Stimulated activated CD4-positive, alpha-beta T cell treated with anti-CD3 and anti-CD28 coated beads, Interleukin-15, amount 100 ng/mL, for 24 hours (primary cell): Measurements from ENCODE around the gene OVOL2.
"Not testable (repeated sequence)": the region's sequence is repeated elsewhere in the genome, so short reads cannot be mapped to it uniquely, and the experiment has no call there.

ENCODE experiments used
- DNase-seq: peaks from one replicate; pipeline ENCODE4 v3.0.0-alpha.2; 2020

OVOL2 gene

GRCh38 chr20:18056174-18057100 lies 1.3 kb downstream of the OVOL2 start:
- DNase-seq, result peak; percentile 18

- DNase-seq, result no peak
Measured at GRCh38 chr20:18055261-18055660, 2.5 kb downstream of the OVOL2 start.

GRCh38 chr20:18052856-18053255 lies 4.9 kb downstream of the OVOL2 start:
- DNase-seq, result no peak

- DNase-seq, result no peak
Measured at GRCh38 chr20:18050628-18051027, 7.1 kb downstream of the OVOL2 start.

- no peak for DNase-seq
Measured at GRCh38 chr20:18048176-18048575, 9.5 kb downstream of the OVOL2 start.

- DNase-seq, result no peak
Measured at GRCh38 chr20:18046535-18046934, 11.2 kb downstream of the OVOL2 start.

- no peak for DNase-seq
Measured at GRCh38 chr20:18042229-18042628, 15.5 kb downstream of the OVOL2 start.

GRCh38 chr20:18041462-18041861 lies 16.3 kb downstream of the OVOL2 start:
- no peak for DNase-seq

- DNase-seq, result no peak
Measured at GRCh38 chr20:18039063-18039462, 18.7 kb downstream of the OVOL2 start.

- no peak for DNase-seq
Measured at GRCh38 chr20:18034039-18034438, 23.7 kb downstream of the OVOL2 start.

- no peak for DNase-seq
Measured at GRCh38 chr20:18032977-18033892, 24.5 kb downstream of the OVOL2 start.

GRCh38 chr20:18031888-18032509 lies 25.7 kb downstream of the OVOL2 start:
- no peak for DNase-seq

GRCh38 chr20:18031050-18031449 lies 26.7 kb downstream of the OVOL2 start:
- DNase-seq, result no peak

GRCh38 chr20:18030020-18030419 lies 27.7 kb downstream of the OVOL2 start:
- no peak for DNase-seq

GRCh38 chr20:18027011-18027410 lies 30.7 kb downstream of the OVOL2 start:
- not testable (repeated sequence) for DNase-seq

- DNase-seq, result no peak
Measured at GRCh38 chr20:18024606-18025127, 33.0 kb downstream of the OVOL2 start.

GRCh38 chr20:18020931-18021330 lies 36.8 kb downstream of the OVOL2 start:
- no peak for DNase-seq

- DNase-seq, result peak; percentile 14
Measured at GRCh38 chr20:18019068-18019467, 38.6 kb downstream of the OVOL2 start.

GRCh38 chr20:18018100-18018499 lies 39.6 kb downstream of the OVOL2 start:
- DNase-seq, result no peak

GRCh38 chr20:18016772-18017171 lies 40.9 kb downstream of the OVOL2 start:
- no peak for DNase-seq

GRCh38 chr20:18014411-18014810 lies 43.3 kb downstream of the OVOL2 start:
- DNase-seq, result no peak

- DNase-seq, result no peak
Measured at GRCh38 chr20:18012901-18013300, 44.8 kb downstream of the OVOL2 start.
